HG02759 (cell line): ENCODE results near the gene MTHFR.

ENCODE experiments used
- ATAC-seq: cut with Tn5 transposase; IDR thresholded peaks from one replicate; pipeline ENCODE4 v1.9.1; 2021; ENCODE audit warnings: mild to moderate bottlenecking, moderate library complexity; ENCODE audit not compliant: unreplicated experiment

The MTHFR gene

DNA sequence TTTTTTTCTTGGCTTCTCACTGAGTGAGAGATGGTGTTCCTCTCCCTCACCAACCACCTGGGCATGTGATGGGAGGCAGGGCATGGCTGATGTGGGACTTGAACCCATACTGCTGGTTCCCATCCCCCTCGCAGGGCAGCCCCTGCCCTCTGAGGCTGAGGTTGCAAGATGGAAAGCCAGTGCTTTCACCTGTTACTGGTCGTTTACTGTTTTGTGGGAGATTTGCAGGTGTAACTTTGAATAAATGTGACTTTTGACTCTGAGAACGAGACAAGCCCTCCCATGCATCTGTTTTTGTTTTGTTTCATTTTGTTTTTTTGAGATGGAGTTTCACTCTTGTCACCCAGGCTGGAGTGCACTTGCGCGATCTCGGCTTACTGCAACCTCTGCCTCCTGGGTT is 22.2 kb downstream of the MTHFR start:
- no peak for ATAC-seq

DNA sequence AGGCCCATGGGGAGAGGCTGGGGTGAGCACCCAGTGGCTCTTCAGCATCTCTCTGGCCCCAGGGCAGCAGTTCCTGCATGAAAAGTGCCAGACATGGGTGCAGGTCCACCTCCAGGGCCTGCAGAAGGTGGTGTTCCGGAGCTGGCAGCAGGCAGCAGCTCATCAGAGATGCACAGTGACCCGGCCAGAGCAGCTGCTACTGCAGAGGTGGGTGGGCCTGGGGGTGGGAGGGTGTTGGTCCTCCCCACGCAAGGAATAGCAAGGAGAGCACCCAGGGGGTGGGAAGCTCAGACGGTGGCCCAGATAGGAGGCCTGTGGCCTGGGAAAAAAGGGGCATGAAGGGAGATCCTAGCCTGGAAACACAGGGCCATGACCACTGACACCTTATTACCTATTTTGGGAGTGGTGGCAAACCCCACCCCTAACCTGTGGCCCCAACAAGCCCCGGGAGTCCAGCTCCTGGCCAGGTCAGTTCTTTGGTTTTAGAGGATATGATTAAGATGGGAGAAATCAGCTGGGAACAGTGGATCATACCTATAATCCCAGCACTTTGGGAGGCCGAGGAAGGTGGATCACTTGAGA is 23.5 kb downstream of the MTHFR start:
- no peak for ATAC-seq

DNA sequence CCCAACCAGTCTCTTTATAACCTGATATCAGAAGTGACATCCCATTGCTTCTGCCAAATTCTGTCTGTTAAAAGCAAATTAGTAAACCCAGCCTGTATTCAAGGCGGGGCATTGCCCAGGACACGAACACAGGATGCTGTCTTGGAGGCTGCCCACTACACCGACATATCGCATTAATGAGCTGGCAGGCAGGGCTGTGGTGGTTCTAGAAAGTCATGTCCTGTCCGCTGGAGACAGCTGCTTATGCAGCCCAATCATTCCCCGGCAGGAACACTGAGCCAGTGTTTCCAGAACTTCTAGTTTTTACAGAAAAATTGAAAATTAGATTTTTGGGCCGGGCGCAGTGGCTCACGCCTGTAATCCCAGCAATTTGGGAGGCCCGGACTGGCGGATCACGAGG is 24.5 kb downstream of the MTHFR start:
- no peak for ATAC-seq

DNA sequence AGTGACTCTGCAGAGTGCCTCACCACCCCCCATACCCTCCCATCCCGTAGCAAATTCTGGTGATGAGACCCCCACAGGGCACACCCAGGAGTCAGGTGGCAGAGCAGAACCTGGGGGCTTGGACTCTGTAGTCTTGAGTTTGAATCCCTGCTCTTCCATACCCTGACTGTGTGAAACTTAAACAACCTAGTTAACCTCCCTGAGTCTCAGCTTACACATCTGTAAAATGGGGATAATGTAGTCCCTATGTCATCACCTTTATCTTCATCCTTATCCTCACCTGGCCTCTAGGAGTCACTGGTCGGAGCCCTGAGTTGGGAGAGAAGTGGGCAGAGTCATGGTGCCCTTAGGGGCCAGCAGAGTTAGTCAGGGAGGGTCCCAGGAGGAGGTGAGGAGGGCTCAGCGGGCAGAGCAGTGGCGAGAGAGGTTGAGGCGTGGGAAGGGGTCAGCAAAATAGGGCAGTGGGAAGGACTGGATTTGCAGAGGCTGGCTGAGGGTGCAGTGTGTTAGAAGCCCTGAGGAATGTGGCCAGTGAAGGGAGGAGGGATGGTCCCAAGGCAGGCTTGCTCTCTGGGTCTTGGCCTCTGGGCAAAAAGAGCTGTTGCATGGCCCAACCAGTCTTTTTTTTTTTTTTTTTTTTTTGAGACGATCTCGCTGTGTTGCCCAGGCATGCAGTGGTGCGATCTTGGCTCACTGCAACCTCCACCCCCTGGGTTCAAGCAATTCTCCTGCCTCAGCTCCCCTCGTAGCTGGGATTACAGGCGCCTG is 25.2 kb downstream of the MTHFR start:
- no peak for ATAC-seq

DNA sequence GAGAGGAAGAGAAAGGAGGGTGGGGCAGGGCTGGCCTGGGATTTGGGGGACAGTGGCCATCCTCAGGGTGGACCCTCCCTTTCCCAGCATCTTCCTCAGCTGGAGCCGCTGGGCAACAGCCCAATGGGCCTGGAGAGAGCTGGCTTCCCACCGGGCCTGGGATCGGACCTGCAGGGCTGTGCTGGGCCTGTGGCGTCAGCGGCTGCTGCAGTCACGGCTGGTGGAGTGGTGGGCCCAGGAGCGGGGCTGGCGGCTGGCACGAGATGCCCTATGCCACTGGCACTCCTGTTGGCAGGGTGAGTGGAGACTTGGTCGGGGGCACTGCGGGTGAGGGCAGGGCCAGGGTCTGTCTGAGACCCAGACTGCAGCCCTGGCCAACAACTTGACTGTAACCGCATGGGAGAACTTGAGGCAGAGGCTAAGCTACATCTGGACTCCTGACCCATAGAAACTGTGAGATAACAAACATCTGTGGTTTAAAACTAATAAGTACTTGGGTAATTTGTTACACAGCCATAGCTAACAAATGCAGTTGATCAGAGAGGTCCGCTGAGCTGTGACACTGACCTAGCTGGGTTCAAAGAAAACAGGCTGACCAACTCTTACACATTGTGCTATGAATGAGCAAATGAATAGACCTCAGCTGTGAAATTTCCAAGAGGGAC is 25.9 kb downstream of the MTHFR start:
- no peak for ATAC-seq

DNA sequence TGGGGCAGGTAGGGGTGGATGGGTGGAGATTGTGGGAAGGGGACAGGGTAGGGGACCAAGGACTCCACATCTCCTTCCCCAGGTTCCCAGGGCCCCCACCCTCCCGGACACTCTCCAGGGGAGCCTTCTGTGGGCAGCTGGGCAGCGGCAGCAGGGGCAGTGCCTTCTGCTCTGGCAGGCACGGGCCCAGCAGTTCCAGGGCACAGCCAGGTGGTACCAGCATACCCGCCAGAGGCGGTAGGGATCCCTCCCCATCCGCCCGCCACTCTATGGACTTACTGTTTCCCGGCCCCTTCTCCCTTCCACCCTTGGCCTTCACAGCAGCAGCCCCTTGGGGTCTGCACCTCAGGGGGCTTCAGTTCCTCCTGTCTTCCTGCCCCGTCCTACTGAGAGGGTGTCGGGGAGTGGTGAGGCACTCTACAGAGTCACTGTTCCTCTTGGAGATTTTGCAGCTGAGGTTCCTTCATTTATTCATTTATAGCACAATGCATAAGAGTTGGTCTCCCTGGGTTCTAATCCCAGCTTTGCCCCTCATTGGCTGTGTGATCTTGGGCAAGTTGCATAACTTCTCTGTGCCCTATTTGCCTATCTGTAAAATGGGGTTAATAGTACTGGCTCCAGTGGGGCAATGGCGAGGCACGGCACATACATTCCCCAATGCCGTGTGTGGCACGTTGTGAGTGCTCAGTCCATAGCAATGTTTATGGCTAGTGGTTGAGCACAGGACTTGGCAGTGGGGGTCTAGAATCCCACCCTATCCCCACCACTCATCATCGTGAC is 26.7 kb downstream of the MTHFR start:
- ATAC-seq, result no peak

DNA sequence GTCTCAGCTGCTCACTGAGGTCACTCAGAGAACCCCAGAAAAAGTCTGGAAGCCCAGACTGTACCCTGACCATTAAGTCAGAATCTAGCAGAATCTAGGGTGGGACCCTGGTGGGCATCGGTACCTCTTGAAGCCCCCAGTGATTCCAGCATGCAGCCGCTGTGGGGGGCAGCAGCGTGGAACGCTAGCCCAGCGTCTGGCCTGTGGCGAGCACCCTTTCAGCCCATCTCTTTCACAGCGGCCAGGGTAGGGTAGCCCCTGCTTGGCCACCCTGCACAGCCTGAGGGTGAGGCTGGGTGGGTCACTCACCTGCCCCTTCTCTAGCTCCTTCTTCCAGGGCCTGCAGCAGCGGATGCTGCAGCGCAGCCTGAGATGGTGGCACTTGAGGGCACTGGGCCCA is 27.4 kb downstream of the MTHFR start:
- ATAC-seq, result no peak

DNA sequence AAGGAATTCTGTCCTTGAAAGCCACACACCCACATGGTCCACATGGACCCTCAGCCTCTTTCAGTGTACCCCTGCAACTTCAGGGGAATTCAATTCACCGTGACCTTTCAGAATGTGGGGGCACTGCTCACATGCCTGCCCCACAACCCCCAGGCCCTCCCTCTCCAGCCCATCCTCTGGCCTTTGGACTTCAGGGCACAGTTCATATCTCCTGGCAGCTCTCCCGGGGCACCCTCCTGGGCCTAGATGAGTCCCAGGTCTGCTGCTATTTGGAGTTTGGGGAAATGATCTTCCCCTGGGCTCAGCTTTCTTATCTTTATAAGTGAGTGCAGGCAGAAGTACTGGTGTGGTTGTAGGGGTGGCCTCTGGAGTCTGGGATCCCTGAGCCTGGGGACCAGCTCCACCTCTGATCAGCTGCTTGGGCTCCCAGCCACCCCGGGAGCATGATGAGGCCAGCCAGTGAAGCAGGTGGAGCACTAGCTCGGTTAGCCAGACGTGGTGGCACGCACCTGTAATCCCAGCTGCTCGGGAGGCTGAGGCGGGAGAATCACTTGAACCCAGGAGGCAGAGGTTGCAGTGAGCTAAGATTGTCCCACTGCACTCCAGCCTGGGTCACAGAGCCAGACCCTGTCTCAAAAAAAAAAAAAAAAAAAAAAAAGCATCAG is 28.0 kb downstream of the MTHFR start:
- no peak for ATAC-seq

DNA sequence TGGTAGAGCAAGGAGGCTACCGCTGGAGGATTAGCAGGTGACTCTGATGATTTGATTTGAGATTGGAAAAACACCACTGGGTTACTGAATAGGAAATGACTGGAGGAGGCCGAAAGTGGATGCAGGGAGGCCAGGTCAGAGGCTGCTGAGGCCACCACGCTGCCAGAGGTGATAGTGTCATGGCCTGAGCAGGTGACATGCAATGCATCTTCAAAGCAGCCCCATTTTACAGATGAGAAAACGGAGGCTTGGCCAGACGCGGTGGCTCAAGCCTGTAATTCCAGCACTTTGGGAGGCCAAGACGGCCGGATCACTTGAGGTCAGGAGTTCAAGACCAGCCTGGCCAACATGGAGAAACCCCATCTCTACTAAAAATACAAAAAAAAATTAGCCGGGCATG is 31.0 kb downstream of the MTHFR start:
- no peak for ATAC-seq

DNA sequence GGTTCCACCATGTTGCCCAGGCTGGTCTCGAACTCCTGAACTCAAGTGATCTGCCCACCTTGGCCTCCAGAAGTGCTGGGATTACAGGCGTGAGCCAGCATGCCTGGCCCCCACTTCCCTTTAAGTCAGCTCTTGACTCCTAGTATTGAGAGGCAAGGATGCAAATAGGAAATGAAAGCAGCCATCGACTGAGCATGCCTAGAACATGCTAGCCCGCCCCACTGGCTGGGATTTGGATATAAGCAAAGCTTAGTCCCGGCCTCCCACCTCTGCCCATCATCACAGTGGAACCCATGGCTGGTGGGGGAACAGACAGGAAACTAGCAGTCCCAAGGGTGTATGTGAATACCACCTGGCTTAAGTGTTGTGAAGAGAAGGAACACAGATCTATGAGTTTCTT is 33.3 kb downstream of the MTHFR start:
- no peak for ATAC-seq

DNA sequence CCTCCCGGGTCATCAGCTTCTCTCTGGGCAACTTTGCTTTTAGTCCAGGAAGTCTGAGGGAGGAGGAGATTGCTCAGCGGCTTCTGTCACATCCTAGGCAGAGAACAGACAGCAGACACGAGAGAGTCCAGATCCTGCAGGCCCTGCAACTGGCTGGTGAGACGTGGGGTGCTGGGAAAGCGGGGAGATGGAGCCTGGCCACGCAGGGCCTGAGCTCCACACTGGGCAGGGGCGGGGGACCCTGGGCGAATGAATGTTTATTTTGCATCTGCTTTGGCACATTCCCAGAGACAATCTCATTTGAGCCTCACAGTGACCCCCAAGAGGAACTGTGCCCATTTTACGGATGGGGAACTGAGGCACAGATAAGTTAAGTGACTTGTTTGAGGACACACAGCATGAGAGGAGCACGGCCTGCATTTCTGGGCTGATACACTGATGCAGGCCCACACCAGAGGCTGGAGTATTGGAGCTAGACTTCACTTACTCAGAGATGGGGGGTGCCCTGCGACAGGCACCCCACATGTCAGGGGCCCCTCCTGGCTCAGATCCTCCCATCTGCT is 34.2 kb downstream of the MTHFR start:
- ATAC-seq, result no peak

DNA sequence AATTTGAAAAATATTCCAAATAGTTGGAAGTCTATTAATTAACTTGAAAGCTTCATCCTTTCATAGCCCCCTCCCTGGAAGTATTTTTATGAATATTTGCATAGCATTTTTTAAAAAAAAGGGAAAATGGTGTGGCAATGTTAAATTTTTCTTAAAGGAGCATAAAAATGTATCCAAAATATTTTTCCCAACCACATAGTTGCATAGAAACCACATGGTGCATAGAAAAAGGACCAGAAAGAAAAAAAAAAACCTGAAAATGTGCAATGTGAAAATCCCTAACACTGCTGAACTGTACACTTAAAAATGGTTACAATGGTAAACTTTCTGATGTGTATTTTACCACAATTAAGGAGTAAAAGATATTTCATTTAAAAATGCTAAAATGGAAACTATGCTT is 35.8 kb downstream of the MTHFR start:
- no peak for ATAC-seq

DNA sequence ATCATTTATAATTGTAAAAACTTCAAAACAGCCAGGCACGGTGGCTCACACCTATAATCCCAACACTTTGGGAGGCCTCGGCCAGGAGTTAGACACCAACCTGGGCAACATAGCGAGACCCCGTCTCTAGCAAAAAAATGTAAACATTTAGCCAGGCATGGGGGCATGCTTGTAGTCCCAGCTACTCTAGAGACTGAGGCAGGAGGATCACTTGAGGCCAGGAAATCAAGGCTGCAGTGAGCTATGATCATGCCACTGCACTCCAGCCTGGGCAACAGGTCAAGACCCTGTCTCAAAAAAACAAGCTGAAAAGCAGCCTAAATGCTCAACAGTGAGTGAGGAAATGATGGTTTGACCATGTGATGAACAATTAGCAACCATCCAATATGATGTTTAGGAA is 36.5 kb downstream of the MTHFR start:
- ATAC-seq, result no peak

DNA sequence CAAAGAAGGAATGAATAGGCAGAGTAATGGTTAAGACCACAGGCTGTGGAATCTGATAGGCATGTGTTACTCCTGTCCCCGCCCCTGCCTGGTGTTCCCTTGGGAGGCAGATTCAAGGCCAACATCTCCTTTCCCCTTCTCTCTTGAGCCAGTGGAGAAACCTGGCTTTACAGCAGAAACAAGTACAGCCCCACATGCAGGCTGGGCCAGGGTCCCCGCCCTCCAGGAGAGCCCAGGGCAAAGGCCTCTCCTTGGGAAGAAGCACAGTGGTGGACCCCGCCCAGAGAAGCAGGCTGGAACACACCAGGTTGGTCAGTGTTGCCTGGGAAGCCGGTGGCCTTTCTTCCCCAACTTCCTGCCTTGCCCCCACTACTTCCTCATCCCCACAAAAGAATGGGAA is 36.9 kb downstream of the MTHFR start:
- ATAC-seq, result no peak

DNA sequence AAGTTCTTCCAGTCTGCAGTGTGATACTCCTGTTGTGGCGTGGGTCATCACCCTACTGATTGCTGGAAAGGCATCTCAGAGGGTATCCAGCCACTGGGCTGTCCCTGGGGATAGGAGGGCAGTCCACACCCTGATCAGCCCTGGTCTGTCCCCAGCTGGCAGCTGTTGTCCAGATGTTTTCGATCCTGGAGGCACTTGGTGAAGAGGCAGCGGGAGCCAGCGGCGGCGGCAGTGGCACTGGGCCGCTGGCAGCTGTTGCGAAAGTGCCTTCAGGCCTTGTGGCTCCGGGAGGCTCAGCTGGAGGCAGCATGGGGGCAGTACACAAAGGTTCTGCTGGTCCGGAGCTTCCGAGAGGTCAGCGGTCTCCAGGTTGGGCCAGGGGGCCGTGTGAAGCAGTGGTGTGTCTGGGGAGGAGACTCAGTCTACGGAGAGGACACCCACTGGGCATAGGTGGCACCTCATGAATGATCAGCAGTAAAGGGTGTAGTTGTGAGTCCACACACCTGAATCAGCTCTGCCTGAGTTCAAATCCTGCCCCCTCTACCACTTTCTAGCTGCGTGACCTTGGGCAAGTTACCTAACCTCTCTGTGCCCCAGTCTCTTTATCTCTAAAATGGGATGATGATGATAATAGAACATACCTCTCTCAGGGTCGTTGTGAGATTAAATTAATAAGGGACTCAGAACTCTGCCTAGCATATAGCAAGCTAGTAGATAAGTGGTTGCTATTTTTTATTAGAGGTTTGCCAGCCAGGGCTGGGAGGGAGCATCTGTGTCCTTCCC is 37.7 kb downstream of the MTHFR start:
- no peak for ATAC-seq

DNA sequence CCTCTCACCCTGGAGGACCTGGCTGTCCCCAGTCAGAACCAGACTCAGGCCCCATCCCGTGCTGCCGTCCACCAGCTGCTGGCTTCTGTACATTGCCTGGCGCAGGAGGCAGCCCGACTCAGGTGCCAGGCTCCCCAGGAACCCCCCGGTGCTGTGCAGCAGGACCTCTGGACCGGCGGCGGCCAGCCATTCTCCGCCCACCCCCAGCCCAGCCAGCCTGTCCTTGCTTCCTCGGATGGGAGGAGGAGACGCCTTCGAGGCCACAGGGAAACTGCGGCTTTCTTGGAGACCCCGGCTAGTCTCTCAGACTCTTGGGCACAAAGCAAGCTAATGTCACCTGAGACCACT is 39.4 kb downstream of the MTHFR start:
- no peak for ATAC-seq

DNA sequence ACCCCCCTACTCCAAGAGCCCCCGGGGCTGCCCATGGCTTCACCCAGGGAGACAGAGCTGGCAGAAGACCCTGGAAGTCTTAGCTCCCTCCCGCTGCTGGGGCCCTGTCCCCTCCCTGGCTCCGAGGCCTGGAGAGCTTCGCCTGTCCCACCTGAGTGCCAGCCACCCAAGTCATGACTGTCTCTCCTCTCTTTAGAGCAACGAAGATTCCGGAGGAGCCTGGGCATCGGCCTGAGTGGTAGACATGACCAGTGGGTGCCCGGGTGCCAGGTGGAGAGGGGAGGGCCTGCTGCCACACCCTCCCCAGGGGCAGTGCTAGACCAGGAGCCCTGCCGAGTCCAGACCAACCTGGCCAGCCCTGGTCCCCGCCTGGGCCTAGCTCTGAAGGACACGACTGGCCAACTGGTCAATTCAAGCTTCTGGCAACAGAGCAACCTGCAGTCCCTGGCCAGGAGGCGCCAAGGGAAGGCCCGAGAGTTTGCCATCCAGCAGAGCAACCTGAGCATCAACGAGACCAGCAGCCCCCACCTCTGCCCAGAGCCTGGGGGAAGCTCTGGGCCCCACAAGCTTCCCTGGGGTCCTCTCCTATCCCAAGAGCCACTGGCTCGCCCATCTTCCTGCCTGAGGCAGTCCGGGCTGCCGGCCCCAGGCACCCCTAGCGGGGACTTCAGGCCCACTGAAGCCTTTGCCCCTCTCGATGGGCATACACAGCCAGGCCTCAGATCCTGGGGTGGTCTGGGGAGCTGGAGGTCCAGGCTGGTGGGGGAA is 39.9 kb downstream of the MTHFR start:
- ATAC-seq, result no peak

DNA sequence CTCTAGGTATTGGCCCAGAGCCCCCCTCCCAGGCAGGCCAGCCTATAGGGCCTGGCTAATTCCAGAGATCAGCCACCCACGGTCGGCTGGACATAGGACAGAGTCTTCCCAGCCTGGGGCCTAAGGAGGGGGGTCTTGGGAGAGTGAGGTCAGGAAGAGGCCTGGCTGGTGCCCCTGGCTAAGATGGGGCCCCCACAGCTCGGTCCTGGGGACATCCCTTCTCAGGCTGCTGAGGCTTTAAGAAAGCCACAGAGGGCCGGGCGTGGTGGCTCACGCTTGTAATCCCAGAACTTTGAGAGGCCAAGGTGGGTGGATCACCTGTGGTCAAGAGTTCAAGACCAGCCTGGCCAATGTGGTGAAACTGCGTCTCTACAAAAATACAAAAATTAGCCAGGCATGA is 41.2 kb downstream of the MTHFR start:
- ATAC-seq, result no peak

DNA sequence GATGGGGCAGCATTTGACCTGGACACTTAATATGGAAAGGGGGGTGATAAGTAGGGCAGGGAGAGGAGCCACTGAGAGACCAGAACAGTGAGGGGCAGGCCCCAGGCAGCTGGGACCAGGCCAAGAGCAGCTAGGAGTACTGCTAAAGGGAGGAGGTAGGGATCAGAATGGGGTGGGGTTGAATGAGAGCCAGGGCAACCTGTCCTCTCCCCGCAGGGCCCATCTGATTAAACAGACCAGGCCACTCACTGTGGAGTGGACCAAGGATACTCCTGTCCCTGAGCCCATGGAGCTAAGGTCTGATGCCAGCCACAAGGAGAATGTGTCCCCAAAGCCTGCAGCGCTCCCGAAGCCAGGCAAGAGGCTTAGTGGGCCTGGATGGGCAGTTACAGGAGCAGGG is 41.6 kb downstream of the MTHFR start:
- no peak for ATAC-seq
